ENCODE measurements around the gene IKZF1.

- no peak for TF ChIP-seq HNRNPH1 (optimal IDR thresholded peaks at IDR 0.05; ENCODE audit: low read depth, low read length)
- peak; percentile 70 for TF ChIP-seq ZBTB17 (CRISPR knock-in tag; IDR thresholded peaks at IDR 0.05)
- no peak for TF ChIP-seq CTCF (IDR thresholded peaks at IDR 0.05 in 2 of 3, conservative IDR thresholded peaks at IDR 0.05 in 1 of 3; ENCODE audit: insufficient read depth in 2 of 3, low read depth in 1 of 3, low read length in 3 of 3)
- no peak for TF ChIP-seq BRD4 (IDR thresholded peaks at IDR 0.05)
- no peak for TF ChIP-seq HCFC1 (IDR thresholded peaks at IDR 0.05; ENCODE audit: low read depth, low read length)
- TF ChIP-seq ZFP36 (IDR thresholded peaks at IDR 0.05; ENCODE audit: low read depth, low read length, partially characterized antibody): no peak
- TF ChIP-seq SP2 (IDR thresholded peaks at IDR 0.05; ENCODE audit: extremely low read depth, low read depth, low read length, poor library complexity, severe bottlenecking): no peak
- TF ChIP-seq KLF6 (CRISPR knock-in tag; IDR thresholded peaks at IDR 0.05; ENCODE audit: borderline replicate concordance): no peak
- no peak for TF ChIP-seq ZNF274 (IDR thresholded peaks at IDR 0.05; ENCODE audit: borderline replicate concordance, low read depth, low read length)
- TF ChIP-seq NRF1 (conservative IDR thresholded peaks at IDR 0.05 in 1 of 2, IDR thresholded peaks at IDR 0.05 in 1 of 2): no peak
- TF ChIP-seq, protein P1, sequence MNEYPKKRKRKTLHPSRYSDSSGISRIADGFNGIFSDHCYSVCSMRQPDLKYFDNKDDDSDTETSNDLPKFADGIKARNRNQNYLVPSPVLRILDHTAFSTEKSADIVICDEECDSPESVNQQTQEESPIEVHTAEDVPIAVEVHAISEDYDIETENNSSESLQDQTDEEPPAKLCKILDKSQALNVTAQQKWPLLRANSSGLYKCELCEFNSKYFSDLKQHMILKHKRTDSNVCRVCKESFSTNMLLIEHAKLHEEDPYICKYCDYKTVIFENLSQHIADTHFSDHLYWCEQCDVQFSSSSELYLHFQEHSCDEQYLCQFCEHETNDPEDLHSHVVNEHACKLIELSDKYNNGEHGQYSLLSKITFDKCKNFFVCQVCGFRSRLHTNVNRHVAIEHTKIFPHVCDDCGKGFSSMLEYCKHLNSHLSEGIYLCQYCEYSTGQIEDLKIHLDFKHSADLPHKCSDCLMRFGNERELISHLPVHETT (CRISPR knock-in tag; conservative IDR thresholded peaks at IDR 0.05 in 1 of 2, IDR thresholded peaks at IDR 0.05 in 1 of 2): 0 out of 4 replicates have a peak, but pooled peaks of 1 of the 2 experiments have one; percentile 13
- peak; percentile 90 for TF ChIP-seq NFE2 (IDR thresholded peaks at IDR 0.05; ENCODE audit: low read depth)
- TF ChIP-seq ZBTB8A (IDR thresholded peaks at IDR 0.05; ENCODE audit: partially characterized antibody): no peak
- no peak for TF ChIP-seq FOS (IDR thresholded peaks at IDR 0.05; ENCODE audit: extremely low read depth, insufficient read length)
These were observed 55.7 kb downstream of the IKZF1 start for GRCh38 chr7:50359995-50360925.
